HepG2 (cell line): ENCODE measurements around the gene TAC1. TPM values are rescaled to one million over a fixed set of nuclear protein-coding genes. Genes with fewer than 3 reads are reported as not detected.
A peak's percentile ranks its signal among the peaks of the same experiment; 100 is the strongest.

Source experiments
- ATAC-seq: fragments of 200-7000 bp; cut with Tn5 transposase; 3 replicates; pipeline ENCODE4 v1.9.1; 2020; ENCODE audit warnings: mild to moderate bottlenecking, moderate library complexity
- BruUV-seq: library from RNA; stranded (reverse); fragments of 400-500 nt; replicated peaks from 2 replicates; lab custom pipeline; 2021; lab: Mats Ljungman, UMichigan
- CTCF ChIA-PET: fragments of 300-600 bp; formaldehyde crosslinking; extraction: SDS; loops from one replicate; lab custom pipeline; 2021; ENCODE audit warnings: low total read pairs, inconsistent platforms, low intra/inter-chr PET ratio; lab: Yijun Ruan, JAX
- POLR2A ChIA-PET: fragments of 350-600 bp; sonication (Branson Sonifier 250); formaldehyde crosslinking; loops from one replicate; lab custom pipeline; 2020; ENCODE audit warnings: antibody characterized with exemption, inconsistent platforms; lab: Yijun Ruan, JAX
- DNase-seq: peaks from one replicate; pipeline ENCODE4 v3.0.0-alpha.2; 2015; ENCODE audit warnings: low spot score
- FAIRE-seq: peaks from 3 replicates; lab custom pipeline; 2011; peaks lifted over from hg19 to GRCh38; lab: Jason Lieb, UNC
- H2AFZ ChIP-seq: one replicate; pipeline ENCODE4 v1.6.1; 2011; ENCODE audit warnings: low read length, inconsistent platforms
- H3K27ac ChIP-seq: fragments of 300-600 bp; 3 replicates; pipeline ENCODE4 v1.8.0; 2011; ENCODE audit warnings: mixed run types, mild to moderate bottlenecking, mixed read lengths, low read length, inconsistent platforms; ENCODE audit not compliant: insufficient read depth; ENCODE audit errors: extremely low read length
- H3K27me3 ChIP-seq, 2 experiments: fragments of 200-600 bp in 1 of 2; 2 replicates in 1 of 2; 3 replicates in 1 of 2; pipeline versions ENCODE4 v1.6.0 to v1.8.0; 2011; ENCODE audit warnings: low read length in 2 of 2, mild to moderate bottlenecking in 2 of 2, moderate library complexity in 2 of 2, inconsistent platforms in 1 of 2; ENCODE audit not compliant: insufficient read depth in 2 of 2, control insufficient read depth in 1 of 2
- H3K36me3 ChIP-seq, 2 experiments: fragments of 200-600 bp in 1 of 2; replicated peaks in 1 of 2; 2 replicates in 1 of 2; 3 replicates in 1 of 2; pipeline versions ENCODE4 v1.5.1 to v1.8.0; 2011; ENCODE audit warnings: low read length in 2 of 2, inconsistent platforms in 1 of 2; ENCODE audit not compliant: insufficient read depth in 2 of 2, control insufficient read depth in 1 of 2
- H3K4me1 ChIP-seq: 2 replicates; pipeline ENCODE4 v1.5.1; 2012; ENCODE audit warnings: low read length, inconsistent platforms; ENCODE audit not compliant: insufficient read depth
- H3K4me2 ChIP-seq: 2 replicates; pipeline ENCODE4 v1.6.0; 2011; ENCODE audit warnings: low read depth, low read length, inconsistent platforms
- H3K4me3 ChIP-seq, 3 experiments: fragments of 200-600 bp in 1 of 3; sonication (generic), shearing (Covaris generic) in 1 of 3; replicated peaks in 1 of 3; 2 replicates each; pipeline ENCODE4 v1.5.1; 2011 to 2016; ENCODE audit warnings: low read length in 3 of 3, inconsistent platforms in 2 of 3, low read depth in 2 of 3, mild to moderate bottlenecking in 2 of 3, control low read depth in 1 of 3, mixed read lengths in 1 of 3; ENCODE audit not compliant: insufficient read depth in 1 of 3
- H3K79me2 ChIP-seq: one replicate; pipeline ENCODE4 v1.6.1; 2011; ENCODE audit warnings: low read length, inconsistent platforms; ENCODE audit not compliant: insufficient read depth
- H3K9ac ChIP-seq: 2 replicates; pipeline ENCODE4 v1.6.0; 2011; ENCODE audit warnings: mild to moderate bottlenecking, low read depth, low read length, inconsistent platforms; ENCODE audit not compliant: insufficient read depth
- H3K9me3 ChIP-seq: 2 replicates; pipeline ENCODE4 v1.5.1; 2012; ENCODE audit warnings: mild to moderate bottlenecking, low read length
- H4K20me1 ChIP-seq: 2 replicates; pipeline ENCODE4 v1.6.0; 2011; ENCODE audit warnings: inconsistent platforms, mild to moderate bottlenecking, low read length, moderate library complexity; ENCODE audit not compliant: insufficient read depth
- DNMT1 ChIP-seq: sonication (generic); formaldehyde crosslinking; IDR thresholded peaks from 2 replicates; pipeline ENCODE4 v1.5.1; 2020; ENCODE audit warnings: mild to moderate bottlenecking, missing genetic modification reagents
- DR1 ChIP-seq: sonication (generic); formaldehyde crosslinking; IDR thresholded peaks from 2 replicates; pipeline ENCODE4 v1.8.0; 2021; ENCODE audit warnings: mild to moderate bottlenecking, missing genetic modification reagents, inconsistent platforms
- FOXM1 ChIP-seq: sonication (generic); formaldehyde crosslinking; IDR thresholded peaks from 2 replicates; pipeline ENCODE4 v1.5.0; 2020; ENCODE audit warnings: missing genetic modification reagents
- SMARCC2 ChIP-seq: fragments of 450-650 bp; IDR thresholded peaks from 2 replicates; pipeline ENCODE4 v1.6.1; 2017; ENCODE audit warnings: antibody characterized with exemption, mild to moderate bottlenecking
- SRF ChIP-seq: IDR thresholded peaks from 2 replicates; pipeline ENCODE4 v1.6.1; 2011; ENCODE audit warnings: mild to moderate bottlenecking, low read depth, low read length, moderate library complexity
- ZNF577 ChIP-seq: sonication (generic); formaldehyde crosslinking; IDR thresholded peaks from 2 replicates; pipeline ENCODE4 v1.4.0; 2020; ENCODE audit warnings: mild to moderate bottlenecking, low read depth, missing genetic modification reagents, borderline replicate concordance
- ZNF615 ChIP-seq: sonication (generic); formaldehyde crosslinking; IDR thresholded peaks from 2 replicates; pipeline ENCODE4 v1.5.0; 2020; ENCODE audit warnings: mild to moderate bottlenecking, missing genetic modification reagents, borderline replicate concordance
- ZNF879 ChIP-seq: sonication (generic); formaldehyde crosslinking; IDR thresholded peaks from 2 replicates; pipeline ENCODE4 v1.8.1; 2023; ENCODE audit warnings: missing genetic modification reagents
- WGBS: methylation state at CpG from one replicate; pipeline ENCODE4 v1.1.6; 2017; ENCODE audit warnings: low lambda C conversion rate; 5-methylcytosine and 5-hydroxymethylcytosine counted together
- in situ Hi-C: cut with HindIII; loops from 2 replicates; pipeline ENCODE4 v1.10.0; 2017; ENCODE audit warnings: low pct_unique_long_range_greater_than_20kb; ENCODE audit not compliant: extremely low pct_ligation_motif_present
- intact Hi-C: fragments of 100-400 bp; cut with micrococcal nuclease; formaldehyde crosslinking; loops from one replicate; pipeline ENCODE4 v1.10.0; 2022; ENCODE audit not compliant: unreplicated experiment
- polyA plus RNA-seq, 8 experiments: library from polyadenylated mRNA; depleted of rRNA in 3 of 8; stranded (reverse) in 7 of 8; unstranded in 1 of 8; fragments of >200 nt; fragmentation: Illumina TruSeq in 4 of 8; extraction: Trizol in 4 of 8; gene quantifications; 2 replicates each; pipeline versions ENCODE4 v1.2.1 to v1.2.3, GENCODE V29; 2011 to 2016; ENCODE audit warnings: low read depth in 4 of 8, missing spikeins in 1 of 8, mixed read lengths in 1 of 8; ENCODE audit not compliant: insufficient read depth in 1 of 8
- total RNA-seq, 5 experiments: library from RNA; depleted of rRNA; stranded (reverse); fragments of >200 nt; fragmentation: Illumina TruSeq; extraction: Trizol; gene quantifications; 2 replicates each; pipeline ENCODE4 v1.2.3, GENCODE V29; 2016; ENCODE audit warnings: low read depth in 1 of 5

Gene TAC1
- total and polyA plus RNA-seq, 2 of the 13 experiments (the other 11 are each of a cell fraction or from before 2014, with no cell fraction given): not detected

DNA sequence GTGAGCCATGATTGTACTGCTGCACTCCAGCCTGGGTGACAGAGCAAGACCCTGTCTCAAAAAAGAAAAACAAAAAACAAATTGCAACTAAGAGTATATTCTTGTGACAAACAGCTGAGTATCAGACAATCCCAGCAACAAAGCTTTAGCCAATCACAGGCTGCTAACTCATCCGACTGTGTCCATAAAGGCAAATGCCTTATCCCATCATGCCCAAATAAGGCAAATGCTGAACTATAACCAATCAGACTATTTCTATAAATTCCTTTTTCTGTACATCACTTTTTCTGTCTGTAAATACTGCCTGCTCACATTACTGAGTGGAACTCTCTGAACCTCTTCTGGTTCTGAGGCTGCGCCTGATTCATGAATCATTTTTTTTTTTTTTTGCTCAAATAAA lies 37.5 kb upstream of the TAC1 start:
- Histone ChIP-seq H3K4me3 (no peak overlapping the region), H3K36me3 (no peaks in the 10 kb centered on the region)
- BruUV-seq: no TSS peak
- no peak for TF ChIP-seq DR1
- TF ChIP-seq SRF: peak; percentile 47; the same call in 1 of the 2 replicates
- TF ChIP-seq, all 625 proteins: peak for 1
- DNase-seq (no peak), FAIRE-seq (no peak), ATAC-seq (no peak)
- no peaks in the 10 kb centered on the region for H4K20me1 ChIP-seq
- intact Hi-C loops: no loop called here
- no peaks in the 10 kb centered on the region for H3K4me1 ChIP-seq
- no peak overlapping the region for H3K4me2 ChIP-seq
- H3K9me3 ChIP-seq: no peaks in the 10 kb centered on the region
- ChIA-PET POLR2A (no interaction called here), CTCF (no interaction called here)
- H3K79me2 ChIP-seq: no peaks in the 10 kb centered on the region
- in situ Hi-C loops: no loop called here
- WGBS: 26% methylated on average over 2 of the region's 2 CpGs
- no peak overlapping the region for H3K27ac ChIP-seq
- H2AFZ ChIP-seq: no peak overlapping the region
- no peak overlapping the region for H3K9ac ChIP-seq
- no peaks in the 10 kb centered on the region for H3K27me3 ChIP-seq

- in situ Hi-C loops: no loop called here
- POLR2A ChIA-PET: no interaction called here
- Histone ChIP-seq H3K36me3 (no peaks in the 10 kb centered on the region), H3K9ac (no peak overlapping the region), H2AFZ (no peak overlapping the region)
- no peak for FAIRE-seq
- TF ChIP-seq ZNF879 (CRISPR knock-in tag): no peak
- no peak for TF ChIP-seq SMARCC2
- no peak for TF ChIP-seq ZNF615 (CRISPR knock-in tag)
- no peak for TF ChIP-seq DNMT1
- TF ChIP-seq FOXM1 (CRISPR knock-in tag): no peak
- no peak for TF ChIP-seq ZNF577 (CRISPR knock-in tag)
- TF ChIP-seq, all 625 proteins: peak for 0
- no peaks in the 10 kb centered on the region for H3K79me2 ChIP-seq
- H3K4me3 ChIP-seq: no peak overlapping the region
- ATAC-seq (no peak), DNase-seq (no peak)
- H3K4me2 ChIP-seq: no peak overlapping the region
- no peak overlapping the region for H3K27ac ChIP-seq
- intact Hi-C loops: no loop called here
- no peaks in the 10 kb centered on the region for H3K27me3 ChIP-seq
- H3K4me1 ChIP-seq: no peaks in the 10 kb centered on the region
- CTCF ChIA-PET: no interaction called here
- no peaks in the 10 kb centered on the region for H4K20me1 ChIP-seq
- no peaks in the 10 kb centered on the region for H3K9me3 ChIP-seq
- no TSS peak for BruUV-seq
These were observed 34.5 kb upstream of the TAC1 start for GRCh38 chr7:97697396-97697795.
